IPS-NIHi7 (cell line): ENCODE measurements around the gene VWCE.
"Not testable (repeated sequence)": the region's sequence is repeated elsewhere in the genome, so short reads cannot be mapped to it uniquely, and the experiment has no call there.

Source experiments
- DNase-seq: peaks from one replicate; pipeline ENCODE4 v3.0.0; 2012; ENCODE audit warnings: mixed read lengths; ENCODE audit errors: extremely low spot score

VWCE gene

GRCh38 chr11:61252332-61252731 is 42.8 kb downstream of the VWCE start:
- not testable (repeated sequence) for DNase-seq

GRCh38 chr11:61250796-61251765 is 44.0 kb downstream of the VWCE start:
- not testable (repeated sequence) for DNase-seq

GRCh38 chr11:61249201-61249600 is 45.9 kb downstream of the VWCE start:
- not testable (repeated sequence) for DNase-seq

GRCh38 chr11:61248071-61248470 is 47.0 kb downstream of the VWCE start:
- not testable (repeated sequence) for DNase-seq

GRCh38 chr11:61245284-61245964 is 49.7 kb downstream of the VWCE start:
- not testable (repeated sequence) for DNase-seq

GRCh38 chr11:61241526-61241925 is 53.6 kb downstream of the VWCE start:
- DNase-seq = not testable (repeated sequence)

GRCh38 chr11:61240875-61241274 is 54.2 kb downstream of the VWCE start, which contains the start of gene PGA5:
PGA5 (plus strand) TSS chr11:61241175; CDS start chr11:61241227, 52 bp downstream.
- DNase-seq = not testable (repeated sequence)

- not testable (repeated sequence) for DNase-seq
Measured at GRCh38 chr11:61240288-61240687, 54.8 kb downstream of the VWCE start.

- DNase-seq = not testable (repeated sequence)
Measured at GRCh38 chr11:61237130-61237529, 58.0 kb downstream of the VWCE start.

GRCh38 chr11:61232548-61233145 is 62.5 kb downstream of the VWCE start:
- not testable (repeated sequence) for DNase-seq

- DNase-seq = not testable (repeated sequence)
Measured at GRCh38 chr11:61231585-61231984, 63.5 kb downstream of the VWCE start.

- not testable (repeated sequence) for DNase-seq
Measured at GRCh38 chr11:61231033-61231432, 64.1 kb downstream of the VWCE start.

- not testable (repeated sequence) for DNase-seq
Measured at GRCh38 chr11:61229458-61229857, 65.7 kb downstream of the VWCE start.

GRCh38 chr11:61226457-61227137 is 68.5 kb downstream of the VWCE start:
- DNase-seq = not testable (repeated sequence)

GRCh38 chr11:61222692-61223091 is 72.4 kb downstream of the VWCE start:
- not testable (repeated sequence) for DNase-seq

GRCh38 chr11:61222047-61222446 is 73.1 kb downstream of the VWCE start, which contains the start of gene PGA4:
PGA4 (plus strand) TSS chr11:61222347; CDS start chr11:61222401, 54 bp downstream.
- not testable (repeated sequence) for DNase-seq

- DNase-seq = not testable (repeated sequence)
Measured at GRCh38 chr11:61219016-61219415, 76.1 kb downstream of the VWCE start.

- DNase-seq = not testable (repeated sequence)
Measured at GRCh38 chr11:61218306-61218705, 76.8 kb downstream of the VWCE start.

GRCh38 chr11:61213711-61214324 is 81.3 kb downstream of the VWCE start:
- not testable (repeated sequence) for DNase-seq

- DNase-seq = not testable (repeated sequence)
Measured at GRCh38 chr11:61212202-61212601, 82.9 kb downstream of the VWCE start.
